Fibroblast of villous mesenchyme (primary cell): ENCODE data around the gene ADARB2. TPM values are rescaled to one million over a fixed set of nuclear protein-coding genes. Genes with fewer than 3 reads are reported as not detected.
"Not testable (repeated sequence)": the region's sequence is repeated elsewhere in the genome, so short reads cannot be mapped to it uniquely, and the experiment has no call there.

ENCODE experiments used
- DNase-seq: peaks from one replicate; pipeline ENCODE4 v3.0.0-alpha.2; 2010; ENCODE audit warnings: low read depth
- H3K4me3 ChIP-seq: 2 replicates; pipeline ENCODE4 v1.5.1; 2011; ENCODE audit warnings: low read depth, mild to moderate bottlenecking, low read length
- total RNA-seq: library from RNA; depleted of rRNA; stranded (reverse); fragments of >200 nt; gene quantifications from 2 replicates; pipeline ENCODE4 v1.2.3, GENCODE V29; 2012
- TF ChIP-seq, protein P1 (sequence below): IDR thresholded peaks from 2 replicates; pipeline ENCODE4 v1.5.1; 2012; ENCODE audit warnings: low read depth, mild to moderate bottlenecking, low read length; ENCODE audit not compliant: insufficient read depth

ADARB2 gene
- total RNA-seq, 1 donor = not detected

GRCh38 chr10:1356349-1356748 is 381.0 kb downstream of the ADARB2 start:
- TF ChIP-seq, protein P1, sequence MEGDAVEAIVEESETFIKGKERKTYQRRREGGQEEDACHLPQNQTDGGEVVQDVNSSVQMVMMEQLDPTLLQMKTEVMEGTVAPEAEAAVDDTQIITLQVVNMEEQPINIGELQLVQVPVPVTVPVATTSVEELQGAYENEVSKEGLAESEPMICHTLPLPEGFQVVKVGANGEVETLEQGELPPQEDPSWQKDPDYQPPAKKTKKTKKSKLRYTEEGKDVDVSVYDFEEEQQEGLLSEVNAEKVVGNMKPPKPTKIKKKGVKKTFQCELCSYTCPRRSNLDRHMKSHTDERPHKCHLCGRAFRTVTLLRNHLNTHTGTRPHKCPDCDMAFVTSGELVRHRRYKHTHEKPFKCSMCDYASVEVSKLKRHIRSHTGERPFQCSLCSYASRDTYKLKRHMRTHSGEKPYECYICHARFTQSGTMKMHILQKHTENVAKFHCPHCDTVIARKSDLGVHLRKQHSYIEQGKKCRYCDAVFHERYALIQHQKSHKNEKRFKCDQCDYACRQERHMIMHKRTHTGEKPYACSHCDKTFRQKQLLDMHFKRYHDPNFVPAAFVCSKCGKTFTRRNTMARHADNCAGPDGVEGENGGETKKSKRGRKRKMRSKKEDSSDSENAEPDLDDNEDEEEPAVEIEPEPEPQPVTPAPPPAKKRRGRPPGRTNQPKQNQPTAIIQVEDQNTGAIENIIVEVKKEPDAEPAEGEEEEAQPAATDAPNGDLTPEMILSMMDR = no peak
- H3K4me3 ChIP-seq = no peak overlapping the region
- DNase-seq = no peak

DNA sequence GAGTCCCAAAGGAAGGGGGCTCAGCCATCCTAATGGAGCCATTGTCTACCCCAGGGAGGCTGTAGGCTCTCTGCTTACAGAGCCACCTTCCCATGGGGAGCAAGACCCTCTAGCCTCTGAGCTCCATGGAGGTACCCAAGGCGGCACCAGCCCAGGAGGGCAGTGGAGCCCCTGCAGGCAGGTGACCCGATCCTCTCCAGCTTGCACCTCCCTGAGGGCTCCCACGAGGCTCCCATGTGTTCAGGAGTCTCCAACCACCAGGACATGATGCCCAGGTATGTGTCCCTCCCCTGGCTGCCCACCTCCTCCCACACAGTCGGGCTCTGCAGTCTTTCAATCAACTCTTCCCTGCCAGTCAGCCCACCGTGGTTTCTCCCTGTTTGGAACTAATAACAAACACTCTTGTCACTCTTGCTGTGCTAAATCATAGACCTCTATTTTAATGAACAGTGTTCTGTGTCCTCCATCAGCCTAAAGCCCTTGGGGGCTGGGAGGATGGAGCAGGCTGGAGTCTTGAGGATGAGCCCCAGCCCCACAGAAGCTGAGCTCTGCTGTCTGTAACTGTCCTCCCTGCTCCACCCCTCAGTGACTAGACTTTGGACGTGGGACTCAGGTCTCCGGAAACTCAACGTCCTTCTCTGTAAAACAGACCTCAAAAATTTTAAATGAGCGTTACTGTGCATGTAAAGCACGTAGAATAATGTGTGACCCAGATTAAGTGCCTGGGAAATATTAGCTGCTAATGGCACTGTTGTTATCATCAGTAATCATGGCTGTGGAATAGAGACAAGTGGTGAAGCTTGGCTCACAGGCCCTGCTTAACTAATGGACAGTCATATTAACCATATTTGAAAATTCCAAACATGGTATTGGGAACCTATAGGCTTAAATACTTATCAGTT is 382.3 kb downstream of the ADARB2 start:
- TF ChIP-seq, protein P1 = no peak
- no peak for DNase-seq
- H3K4me3 ChIP-seq = no peak overlapping the region

DNA sequence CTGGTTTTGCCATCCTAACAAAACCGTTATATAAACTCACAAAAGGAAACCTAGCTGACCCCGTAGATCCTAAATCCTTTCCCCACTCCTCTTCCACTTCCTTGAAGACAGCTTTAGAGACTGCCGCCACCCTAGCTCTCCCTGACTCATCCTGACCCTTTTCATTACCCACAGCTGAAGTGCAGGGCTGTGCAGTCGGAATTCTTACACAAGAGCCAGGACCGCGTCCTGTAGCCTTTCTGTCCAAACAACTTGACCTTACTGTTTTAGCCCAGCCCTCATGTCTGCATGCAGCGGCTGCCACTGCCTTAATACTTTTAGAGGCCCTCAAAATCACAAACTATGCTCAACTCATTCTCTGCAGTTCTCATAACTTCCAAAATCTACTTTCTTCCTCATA is 385.0 kb downstream of the ADARB2 start:
- DNase-seq, H3K4me3 ChIP-seq: not testable (repeated sequence)

DNA sequence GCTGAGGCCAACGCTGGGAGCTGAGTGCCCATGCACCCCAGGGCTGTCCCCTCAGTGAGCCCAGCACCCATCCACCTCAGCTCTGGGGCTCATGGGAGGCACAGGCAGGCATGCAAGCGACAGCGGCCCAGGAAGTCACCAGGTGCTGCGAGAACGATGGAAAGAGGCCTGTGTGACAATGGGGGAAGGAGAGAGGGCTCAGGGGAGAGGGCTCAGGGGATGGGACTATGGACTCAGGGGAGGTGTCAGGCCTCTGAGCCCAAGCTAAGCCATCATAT is 388.6 kb downstream of the ADARB2 start:
- DNase-seq = no peak
- H3K4me3 ChIP-seq = no peak overlapping the region
- TF ChIP-seq, protein P1 = no peak

GRCh38 chr10:1347962-1348772 is 389.2 kb downstream of the ADARB2 start:
- TF ChIP-seq, protein P1 = no peak
- DNase-seq = no peak
- H3K4me3 ChIP-seq = no peak overlapping the region

- TF ChIP-seq, protein P1 = no peak
- no peak overlapping the region for H3K4me3 ChIP-seq
- no peak for DNase-seq
Measured at GRCh38 chr10:1347525-1347924, 389.8 kb downstream of the ADARB2 start.

DNA sequence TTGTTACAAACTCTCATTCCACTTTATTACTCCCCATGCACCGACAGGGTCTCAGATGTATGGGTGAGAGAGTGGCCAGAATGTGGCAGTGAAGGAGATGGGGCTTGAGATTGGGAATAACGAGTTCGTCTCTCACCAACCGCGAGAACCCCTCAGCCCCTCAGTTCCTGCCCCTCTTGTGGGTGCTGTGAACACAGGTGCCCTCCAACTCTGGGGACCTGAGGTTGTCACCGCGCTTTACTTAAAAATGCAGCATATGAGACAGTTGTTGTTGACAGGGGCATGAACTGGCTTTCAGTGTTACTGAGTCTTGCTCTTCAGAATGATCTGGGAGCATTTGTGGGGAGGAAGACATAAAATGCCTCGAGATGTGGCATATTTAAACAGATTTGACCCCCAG is 391.1 kb downstream of the ADARB2 start:
- H3K4me3 ChIP-seq = no peak overlapping the region
- no peak for DNase-seq
- TF ChIP-seq, protein P1 = no peak
